ENCODE results near the gene MYO1A.
A peak's percentile ranks its signal among the peaks of the same experiment; 100 is the strongest.

MYO1A gene

GRCh38 chr12:57049890-57050289 is at the start of gene MYO1A:
TSS of gene MYO1A (minus strand) at chr12:57050129. CDS start at chr12:57048323, 1,806 bp downstream.
- DNase-seq, result no peak

- DNase-seq, result no peak
Measured at GRCh38 chr12:57099047-57099714, 49.3 kb upstream of the MYO1A start.

- DNase-seq, result no peak
Measured at GRCh38 chr12:57098546-57098945, 48.6 kb upstream of the MYO1A start.

- no peak for DNase-seq
Measured at GRCh38 chr12:57097554-57097835, 47.6 kb upstream of the MYO1A start.

- DNase-seq, result no peak
Measured at GRCh38 chr12:57096748-57097553, 47.0 kb upstream of the MYO1A start.

GRCh38 chr12:57096099-57096572 is 46.2 kb upstream of the MYO1A start:
- no peak for DNase-seq

GRCh38 chr12:57095440-57095839 is 45.5 kb upstream of the MYO1A start:
- no peak for DNase-seq

- no peak for DNase-seq
Measured at GRCh38 chr12:57094208-57095160, 44.6 kb upstream of the MYO1A start.

GRCh38 chr12:57093415-57094207 is 43.7 kb upstream of the MYO1A start:
- DNase-seq, result no peak

- no peak for DNase-seq
Measured at GRCh38 chr12:57092876-57093414, 43.0 kb upstream of the MYO1A start.

GRCh38 chr12:57092529-57092862 is 42.6 kb upstream of the MYO1A start:
- DNase-seq, result no peak

- DNase-seq, result no peak
Measured at GRCh38 chr12:57091638-57092528, 42.0 kb upstream of the MYO1A start.

- DNase-seq, result no peak
Measured at GRCh38 chr12:57090924-57091637, 41.2 kb upstream of the MYO1A start.

- DNase-seq, result no peak
Measured at GRCh38 chr12:57090490-57090889, 40.6 kb upstream of the MYO1A start.

- DNase-seq, result no peak
Measured at GRCh38 chr12:57089271-57090245, 39.6 kb upstream of the MYO1A start.

- peak; percentile 84 to 86 for DNase-seq
Measured at GRCh38 chr12:57088354-57089270, 38.7 kb upstream of the MYO1A start, which contains the start of gene NAB2. TSS of gene NAB2 (plus strand) at chr12:57089114. CDS start at chr12:57089272, 158 bp downstream.

GRCh38 chr12:57087691-57088353 is 37.9 kb upstream of the MYO1A start:
- DNase-seq, result peak; percentile 10 to 24
